GM19467 (cell line): ENCODE results near the gene GRHL1.
"Not testable (repeated sequence)": the region's sequence is repeated elsewhere in the genome, so short reads cannot be mapped to it uniquely, and the experiment has no call there.

Source experiments
- ATAC-seq: cut with Tn5 transposase; IDR thresholded peaks from one replicate; pipeline ENCODE4 v1.9.1; 2021; ENCODE audit warnings: mild to moderate bottlenecking, moderate library complexity; ENCODE audit not compliant: unreplicated experiment

The GRHL1 gene

GRCh38 chr2:10007921-10008808 is 56.7 kb downstream of the GRHL1 start:
- no peak for ATAC-seq

GRCh38 chr2:10008809-10009176 is 57.3 kb downstream of the GRHL1 start:
- ATAC-seq: no peak

- no peak for ATAC-seq
Observed at GRCh38 chr2:10009271-10009810, 57.8 kb downstream of the GRHL1 start.

DNA sequence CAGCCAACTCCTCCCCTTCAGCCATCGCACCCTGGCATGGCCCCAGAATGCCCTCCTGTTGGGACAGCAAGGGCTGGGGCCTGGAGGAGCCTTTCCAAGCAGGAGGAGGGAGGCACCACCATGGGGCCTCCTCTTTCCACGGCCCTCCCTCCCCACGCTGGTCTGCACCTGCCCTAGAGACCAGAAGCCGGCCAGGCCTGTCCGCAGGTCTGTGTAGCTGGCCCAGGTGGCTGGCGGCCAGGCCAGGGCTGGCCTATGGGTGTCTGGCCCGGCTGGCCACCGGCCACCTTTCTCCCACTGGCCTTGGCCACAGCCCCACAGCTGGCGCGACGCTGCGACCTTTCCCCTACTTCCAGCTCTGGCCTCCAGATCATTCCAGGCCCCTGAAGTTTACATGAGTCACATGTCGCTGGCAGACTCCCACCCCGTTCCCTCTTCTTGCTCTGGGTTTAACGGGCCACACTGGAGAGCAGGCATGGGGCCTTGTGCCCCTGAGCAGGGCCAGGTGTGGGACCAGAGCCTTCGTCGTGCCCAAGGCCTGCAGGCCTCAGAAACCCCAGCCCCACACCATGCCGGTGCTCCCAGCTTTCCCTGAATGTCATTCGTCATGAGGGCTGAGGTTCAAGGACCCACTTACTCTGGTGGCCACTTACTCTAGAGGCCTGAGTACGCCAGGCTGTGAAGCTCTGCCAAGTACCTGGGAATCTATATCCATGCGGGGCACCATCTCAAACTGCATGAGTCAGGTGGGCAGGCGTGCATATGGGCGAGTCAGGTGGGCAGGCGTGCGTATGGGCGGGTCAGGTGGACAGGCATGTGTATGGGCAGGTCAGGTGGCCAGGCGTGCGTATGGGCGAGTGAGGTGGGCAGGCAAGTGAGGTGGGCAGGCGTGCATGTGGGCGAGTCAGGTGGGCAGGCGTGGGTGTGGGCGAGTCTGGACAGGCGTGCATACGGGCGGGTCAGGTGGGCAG is 58.6 kb downstream of the GRHL1 start:
- no peak for ATAC-seq

DNA sequence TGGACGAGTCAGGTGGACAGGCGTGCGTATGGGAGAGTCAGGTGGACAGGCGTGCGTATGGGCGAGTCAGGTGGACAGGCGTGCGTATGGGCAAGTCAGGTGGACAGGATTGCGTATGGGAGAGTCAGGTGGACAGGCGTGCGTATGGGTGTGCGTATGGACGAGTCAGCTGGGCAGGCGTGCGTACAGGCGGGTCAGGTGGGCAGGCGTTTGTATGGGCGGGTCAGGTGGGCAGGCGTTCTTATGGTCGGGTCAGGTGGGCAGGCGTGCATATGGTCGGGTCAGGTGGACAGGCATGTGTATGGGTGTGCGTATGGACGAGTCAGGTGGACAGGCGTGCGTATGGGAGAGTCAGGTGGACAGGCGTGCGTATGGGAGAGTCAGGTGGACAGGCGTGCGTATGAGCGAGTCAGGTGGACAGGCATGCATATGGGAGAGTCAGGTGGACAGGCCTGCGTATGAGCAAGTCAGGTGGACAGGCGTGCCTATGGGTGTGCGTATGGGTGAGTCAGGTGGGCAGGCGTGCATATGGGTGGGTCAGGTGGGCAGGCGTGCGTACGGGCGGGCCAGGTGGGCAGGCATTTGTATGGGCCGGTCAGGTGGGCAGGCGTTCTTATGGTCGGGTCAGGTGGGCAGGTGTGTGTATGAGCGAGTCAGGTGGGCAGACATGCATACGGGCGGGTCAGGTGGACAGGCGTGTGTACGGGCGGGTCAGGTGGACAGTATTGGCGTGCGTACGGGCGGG is 59.5 kb downstream of the GRHL1 start:
- not testable (repeated sequence) for ATAC-seq

DNA sequence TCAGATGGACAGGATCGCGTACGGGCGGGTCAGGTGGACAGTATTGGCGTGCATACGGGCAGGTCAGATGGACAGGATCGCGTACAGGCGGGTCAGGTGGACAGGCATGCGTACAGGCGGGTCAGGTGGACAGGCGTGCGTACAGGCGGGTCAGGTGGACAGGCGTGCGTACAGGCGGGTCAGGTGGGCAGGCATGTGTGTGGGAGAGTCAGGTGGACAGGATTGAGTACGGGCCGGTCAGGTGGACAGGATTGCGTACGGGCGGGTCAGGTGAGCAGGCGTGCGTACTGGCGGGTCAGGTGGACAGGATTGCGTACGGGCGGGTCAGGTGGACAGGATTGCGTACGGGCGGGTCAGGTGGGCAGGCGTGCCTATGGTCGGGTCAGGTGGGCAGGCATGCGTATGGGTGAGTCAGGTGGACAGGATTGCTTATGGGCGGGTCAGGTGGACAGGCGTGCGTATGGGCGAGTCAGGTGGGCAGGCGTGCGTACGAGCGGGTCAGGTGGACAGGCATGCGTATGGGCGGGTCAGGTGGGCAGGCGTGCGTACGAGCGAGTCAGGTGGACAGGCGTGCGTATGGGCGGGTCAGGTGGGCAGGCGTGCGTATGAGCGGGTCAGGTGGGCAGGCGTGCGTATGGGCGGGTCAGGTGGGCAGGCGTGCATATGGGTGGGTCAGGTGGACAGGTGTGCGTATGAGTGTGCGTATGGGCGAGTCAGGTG is 60.3 kb downstream of the GRHL1 start:
- ATAC-seq: not testable (repeated sequence)

DNA sequence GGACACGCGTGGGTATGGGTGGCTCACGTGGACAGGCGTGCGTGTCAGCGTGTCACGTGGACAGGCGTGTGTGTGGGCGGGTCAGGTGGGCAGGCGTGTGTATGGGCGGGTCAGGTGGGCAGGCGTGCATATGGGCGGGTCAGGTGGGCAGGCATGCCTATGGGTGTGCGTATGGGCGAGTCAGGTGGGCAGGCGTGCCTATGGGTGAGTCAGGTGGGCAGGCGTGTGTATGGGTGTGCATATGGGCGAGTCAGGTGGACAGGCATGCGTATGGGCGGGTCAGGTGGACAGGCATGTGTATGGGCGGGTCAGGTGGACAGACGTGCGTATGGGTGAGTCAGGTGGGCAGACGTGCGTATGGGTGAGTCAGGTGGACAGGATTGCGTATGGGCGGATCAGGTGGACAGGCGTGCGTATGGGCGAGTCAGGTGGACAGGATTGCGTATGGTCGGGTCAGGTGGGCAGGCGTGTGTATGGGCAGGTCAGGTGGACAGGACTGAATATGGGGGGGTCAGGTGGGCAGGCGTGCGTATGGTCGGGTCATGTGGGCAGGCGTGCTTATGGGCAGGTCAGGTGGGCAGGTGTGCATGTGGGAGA is 61.0 kb downstream of the GRHL1 start:
- not testable (repeated sequence) for ATAC-seq

- ATAC-seq: no peak
Observed at GRCh38 chr2:10012963-10013461, 61.5 kb downstream of the GRHL1 start.

DNA sequence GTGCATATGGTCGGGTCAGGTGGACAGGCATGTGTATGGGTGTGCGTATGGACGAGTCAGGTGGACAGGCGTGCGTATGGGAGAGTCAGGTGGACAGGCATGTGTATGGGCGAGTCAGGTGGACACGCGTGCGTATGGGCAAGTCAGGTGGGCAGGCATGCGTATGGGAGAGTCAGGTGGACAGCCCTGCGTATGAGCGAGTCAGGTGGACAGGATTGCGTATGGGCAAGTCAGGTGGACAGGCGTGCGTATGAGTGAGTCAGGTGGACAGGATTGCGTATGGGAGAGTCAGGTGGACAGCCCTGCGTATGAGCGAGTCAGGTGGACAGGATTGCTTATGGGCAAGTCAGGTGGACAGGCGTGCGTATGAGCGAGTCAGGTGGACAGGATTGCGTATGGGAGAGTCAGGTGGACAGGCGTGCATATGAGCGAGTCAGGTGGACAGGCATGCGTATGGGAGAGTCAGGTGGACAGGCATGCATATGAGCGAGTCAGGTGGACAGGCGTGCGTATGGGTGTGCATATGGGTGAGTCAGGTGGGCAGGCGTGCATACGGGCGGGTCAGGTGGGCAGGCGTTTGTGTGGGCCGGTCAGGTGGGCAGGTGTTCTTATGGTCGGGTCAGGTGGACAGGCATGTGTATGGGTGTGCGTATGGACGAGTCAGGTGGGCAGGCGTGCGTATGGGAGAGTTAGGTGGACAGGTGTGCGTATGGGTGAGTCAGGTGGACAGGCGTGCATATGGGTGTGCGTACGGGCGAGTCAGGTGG is 62.3 kb downstream of the GRHL1 start:
- ATAC-seq: not testable (repeated sequence)

DNA sequence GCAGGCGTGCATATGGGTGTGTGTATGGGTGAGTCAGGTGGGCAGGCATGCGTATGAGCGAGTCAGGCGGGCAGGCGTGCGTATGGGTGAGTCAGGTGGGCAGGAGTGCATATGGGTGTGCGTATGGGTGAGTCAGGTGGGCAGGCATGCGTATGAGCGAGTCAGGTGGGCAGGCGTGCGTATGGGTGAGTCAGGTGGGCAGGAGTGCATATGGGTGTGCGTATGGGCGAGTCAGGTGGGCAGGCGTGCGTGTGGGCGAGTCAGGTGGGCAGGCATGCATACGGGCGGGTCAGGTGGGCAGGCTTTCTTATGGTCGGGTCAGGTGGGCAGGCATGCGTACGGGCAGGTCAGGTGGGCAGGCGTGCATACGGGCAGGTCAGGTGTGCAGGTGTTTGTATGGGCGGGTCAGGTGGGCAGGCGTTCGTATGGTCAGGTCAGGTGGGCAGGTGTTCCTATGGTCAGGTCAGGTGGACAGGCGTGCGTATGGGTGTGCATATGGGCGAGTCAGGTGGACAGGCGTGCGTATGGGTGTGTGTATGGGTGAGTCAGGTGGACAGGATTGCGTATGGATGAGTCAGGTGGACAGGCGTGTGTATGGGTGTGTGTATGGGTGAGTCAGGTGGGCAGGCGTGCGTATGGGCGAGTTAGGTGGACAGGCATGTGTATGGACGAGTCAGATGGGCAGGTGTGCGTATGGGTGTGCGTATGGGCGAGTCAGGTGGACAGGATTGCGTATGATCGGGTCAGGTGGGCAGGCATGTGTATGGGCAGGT is 63.1 kb downstream of the GRHL1 start:
- no peak for ATAC-seq

- ATAC-seq: not testable (repeated sequence)
Observed at GRCh38 chr2:10015376-10015989, 64.0 kb downstream of the GRHL1 start.

- no peak for ATAC-seq
Observed at GRCh38 chr2:10016001-10016801, 64.7 kb downstream of the GRHL1 start.

DNA sequence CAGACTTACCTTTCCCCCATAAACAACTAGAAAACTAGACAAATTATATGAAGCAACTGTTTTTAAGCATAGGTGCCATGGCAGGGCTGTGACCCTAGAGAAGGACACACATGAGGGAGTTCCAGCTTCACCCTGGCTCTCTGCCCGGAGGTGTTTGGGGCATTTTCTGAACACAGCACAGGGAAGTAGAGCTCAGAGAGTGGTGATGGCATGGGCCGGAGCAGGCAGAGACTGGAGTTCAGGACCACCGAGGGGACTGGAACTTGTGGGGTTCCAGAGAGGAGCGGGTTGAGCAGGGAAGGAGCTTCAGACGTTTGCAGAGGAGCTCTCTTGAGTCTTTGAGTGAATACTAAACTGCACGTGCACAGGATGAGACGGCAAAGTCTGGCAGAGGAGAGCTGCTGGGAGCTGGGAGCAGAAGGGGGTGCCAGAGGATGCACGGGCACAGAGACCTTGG is 65.3 kb downstream of the GRHL1 start:
- ATAC-seq: no peak

- no peak for ATAC-seq
Observed at GRCh38 chr2:10017313-10017941, 65.9 kb downstream of the GRHL1 start.

DNA sequence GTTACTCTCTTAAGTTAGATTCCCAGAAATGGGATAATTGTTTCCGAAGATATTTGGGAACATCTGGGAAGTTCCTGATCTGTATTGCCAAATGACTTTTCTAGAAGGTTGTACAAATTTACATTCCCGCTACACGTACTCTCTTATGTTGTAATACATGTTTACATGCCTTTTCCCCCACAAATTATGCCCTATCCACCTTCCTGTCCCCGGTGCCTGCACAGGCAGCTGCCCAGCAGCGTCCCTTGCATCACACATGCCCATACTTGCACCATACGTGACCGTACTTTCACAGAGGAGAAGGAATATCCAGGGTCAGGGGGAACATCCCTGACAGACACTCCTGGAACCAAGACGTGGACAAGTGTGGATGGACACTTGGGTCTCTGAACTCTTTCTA is 67.7 kb downstream of the GRHL1 start:
- no peak for ATAC-seq
